ENCODE data around the gene SNTG2. TPM values are rescaled to one million over a fixed set of nuclear protein-coding genes. Genes with fewer than 3 reads are reported as not detected.

SNTG2 gene
- total and polyA plus RNA-seq, 7 donors: 0.26 to 1.7 (median 0.73) TPM; not detected in 2

GRCh38 chr2:1363367-1363766 lies 412.7 kb downstream of the SNTG2 start:
- ATAC-seq: no peak
- intact Hi-C loops (cut with DNase I): no loop called here
- H3K36me3 ChIP-seq (ENCODE audit: insufficient read depth in 1 of 2, low read depth in 1 of 2): no peaks in the 10 kb centered on the region

GRCh38 chr2:1366546-1367134 lies 416.0 kb downstream of the SNTG2 start:
- peak; percentile 52 to 63 for DNase-seq
- no peaks in the 10 kb centered on the region for H3K9me3 ChIP-seq
- peaks cover 0 to 2% (median 0%) of the 10 kb centered on the region in 3 donors for H3K27me3 ChIP-seq (ENCODE audit: insufficient read depth in 3 of 3, low read length in 2 of 3)
- H3K36me3 ChIP-seq (ENCODE audit: insufficient read depth in 1 of 2, low read depth in 1 of 2): no peaks in the 10 kb centered on the region
- 70 to 76% (median 74%) methylated on average over 20 of the region's 20 CpGs for WGBS, 3 donors
- no peak overlapping the region for H3K4me3 ChIP-seq
- intact Hi-C loops (cut with DNase I): no loop called here
- no peak for TF ChIP-seq CTCF (IDR thresholded peaks at IDR 0.05)
- H3K27ac ChIP-seq: no peak overlapping the region
- no peaks in the 10 kb centered on the region for H3K4me1 ChIP-seq
- ATAC-seq: no peak

More at GRCh38 chr2:1363367-1363766, 412.7 kb downstream of the SNTG2 start:
- TF ChIP-seq CTCF (IDR thresholded peaks at IDR 0.05): no peak
- no peaks in the 10 kb centered on the region for H3K27me3 ChIP-seq (ENCODE audit: insufficient read depth in 3 of 3, low read length in 2 of 3)
- H3K4me3 ChIP-seq: no peak overlapping the region
- 86 to 90% (median 90%) methylated on average over 2 of the region's 2 CpGs for WGBS, 3 donors
- no peak for DNase-seq
- no peaks in the 10 kb centered on the region for H3K9me3 ChIP-seq
- no peak overlapping the region for H3K27ac ChIP-seq
- no peaks in the 10 kb centered on the region for H3K4me1 ChIP-seq

GRCh38 chr2:1367601-1368000 lies 417.0 kb downstream of the SNTG2 start:
- 62 to 71% (median 66%) methylated on average over 9 of the region's 9 CpGs for WGBS, 3 donors
- intact Hi-C loops (cut with DNase I): no loop called here
- TF ChIP-seq CTCF (IDR thresholded peaks at IDR 0.05): no peak

GRCh38 chr2:1369905-1370304 lies 419.3 kb downstream of the SNTG2 start:
- H3K36me3 ChIP-seq (ENCODE audit: insufficient read depth in 1 of 2, low read depth in 1 of 2): no peaks in the 10 kb centered on the region
- H3K27ac ChIP-seq: no peak overlapping the region
- H3K9me3 ChIP-seq: no peaks in the 10 kb centered on the region
- no peak for DNase-seq
- ATAC-seq: no peak
- H3K27me3 ChIP-seq (ENCODE audit: insufficient read depth in 3 of 3, low read length in 2 of 3): peaks cover 0 to 3% (median 0%) of the 10 kb centered on the region in 3 donors
- H3K4me3 ChIP-seq: no peak overlapping the region
- intact Hi-C loops (cut with DNase I): loop anchor here in 1 of 2 donors (10.0 kb wide), 1 partner anchor 125 kb away; no protein-coding TSS in a partner anchor
- WGBS, 3 donors: 83 to 88% (median 84%) methylated on average over 10 of the region's 10 CpGs
- no peak for TF ChIP-seq CTCF (IDR thresholded peaks at IDR 0.05)
- H3K4me1 ChIP-seq: no peaks in the 10 kb centered on the region

More at GRCh38 chr2:1367601-1368000, 417.0 kb downstream of the SNTG2 start:
- no peaks in the 10 kb centered on the region for H3K9me3 ChIP-seq
- peaks cover 0 to 3% (median 0%) of the 10 kb centered on the region in 3 donors for H3K27me3 ChIP-seq (ENCODE audit: insufficient read depth in 3 of 3, low read length in 2 of 3)
- no peaks in the 10 kb centered on the region for H3K4me1 ChIP-seq
- H3K4me3 ChIP-seq: no peak overlapping the region
- H3K36me3 ChIP-seq (ENCODE audit: insufficient read depth in 1 of 2, low read depth in 1 of 2): no peaks in the 10 kb centered on the region
- H3K27ac ChIP-seq: no peak overlapping the region
- ATAC-seq: no peak
- DNase-seq: no peak

- 51 to 62% (median 57%) methylated on average over 4 of the region's 4 CpGs for WGBS, 3 donors
- DNase-seq (no peak), ATAC-seq (no peak)
- H3K36me3 ChIP-seq (ENCODE audit: insufficient read depth in 1 of 2, low read depth in 1 of 2): no peaks in the 10 kb centered on the region
- H3K4me1 ChIP-seq: no peaks in the 10 kb centered on the region
- no peak overlapping the region for H3K4me3 ChIP-seq
- no peak for TF ChIP-seq CTCF (IDR thresholded peaks at IDR 0.05)
- intact Hi-C loops (cut with DNase I): loop anchor here in 1 of 2 donors (10.0 kb wide), 1 partner anchor 126 kb away; no protein-coding TSS in a partner anchor
- H3K9me3 ChIP-seq: no peaks in the 10 kb centered on the region
- no peak overlapping the region for H3K27ac ChIP-seq
- peaks cover 0 to 3% (median 0%) of the 10 kb centered on the region in 3 donors for H3K27me3 ChIP-seq (ENCODE audit: insufficient read depth in 3 of 3, low read length in 2 of 3)
Measured at GRCh38 chr2:1370461-1370860, 419.8 kb downstream of the SNTG2 start.
